NCI-H774 (cell line): ENCODE results near the gene TSEN2.
A peak's percentile ranks its signal among the peaks of the same experiment; 100 is the strongest.
"Not testable (repeated sequence)": the region's sequence is repeated elsewhere in the genome, so short reads cannot be mapped to it uniquely, and the experiment has no call there.

ENCODE experiments used
- DNase-seq: peaks from one replicate; lab custom pipeline; 2025; lab: John Stamatoyannopoulos, UW

The TSEN2 gene

DNA sequence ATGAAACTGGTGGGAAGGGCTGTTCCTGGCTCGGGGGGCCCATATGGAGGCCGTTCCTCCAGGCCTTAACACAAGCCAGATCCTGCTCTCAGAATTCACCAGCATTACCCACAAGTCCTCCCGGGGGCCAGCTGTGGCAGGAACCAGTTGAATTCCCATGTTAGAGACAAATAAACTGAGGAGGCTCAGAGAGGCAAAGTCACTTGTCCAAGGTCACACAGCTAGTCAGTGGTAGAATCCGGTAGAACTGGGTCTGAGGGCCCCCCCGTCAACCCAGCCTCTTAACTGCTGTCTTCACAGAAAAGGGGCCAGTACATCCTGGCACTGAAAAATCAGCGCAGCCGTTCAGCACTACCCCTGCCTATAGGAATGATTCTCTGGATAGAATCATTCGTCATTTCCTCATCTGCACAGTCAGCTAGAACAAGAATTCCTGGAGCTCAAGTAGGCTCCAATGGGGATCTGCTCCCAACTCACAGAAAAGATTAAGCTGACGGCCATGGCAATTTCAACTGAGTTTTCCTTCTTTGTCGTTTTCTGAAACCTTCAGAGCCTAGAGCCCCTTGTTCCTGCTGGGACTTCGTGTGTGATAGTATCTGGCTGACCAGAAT, 12.2 kb upstream of the TSEN2 start:
- no peak for DNase-seq

DNA sequence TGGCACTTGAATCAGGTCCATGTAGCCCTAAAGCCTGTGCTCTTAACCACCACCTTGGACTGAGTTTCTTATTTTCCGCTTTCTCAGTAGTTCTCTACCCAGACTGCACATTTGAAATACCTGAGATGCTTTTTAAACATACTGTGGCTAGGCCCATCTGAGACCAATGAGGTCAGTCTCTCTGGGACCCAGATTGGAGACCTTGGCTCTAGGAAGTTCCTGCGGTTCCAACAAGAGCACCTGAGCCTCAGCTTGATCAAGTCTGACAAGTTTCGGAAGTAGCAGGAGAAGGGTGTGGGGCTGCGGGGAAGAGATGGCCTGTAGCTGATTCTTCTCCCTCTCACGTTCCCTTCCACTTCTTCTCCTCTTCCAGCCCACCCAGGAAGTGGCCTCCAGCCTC, 11.5 kb upstream of the TSEN2 start:
- DNase-seq: no peak

DNA sequence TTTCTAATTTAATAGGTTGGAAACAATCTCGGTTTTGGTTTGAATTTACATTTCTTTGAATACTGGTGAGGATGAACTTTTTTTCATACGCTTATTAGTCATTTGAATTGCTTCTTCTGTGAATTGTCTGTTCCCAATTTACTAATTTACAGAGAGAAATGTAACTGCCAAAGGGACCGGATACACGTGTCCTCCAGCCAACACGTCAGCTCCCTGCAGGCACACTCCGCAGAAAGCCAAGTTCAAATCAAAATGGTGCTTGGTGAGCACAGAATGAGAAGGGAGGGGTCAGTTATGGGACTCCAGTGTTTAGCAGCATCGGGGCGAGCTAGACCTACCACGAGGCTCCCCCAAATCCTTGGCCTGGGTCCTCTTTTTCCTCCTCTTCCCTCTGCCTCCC, 10.8 kb upstream of the TSEN2 start:
- no peak for DNase-seq

DNA sequence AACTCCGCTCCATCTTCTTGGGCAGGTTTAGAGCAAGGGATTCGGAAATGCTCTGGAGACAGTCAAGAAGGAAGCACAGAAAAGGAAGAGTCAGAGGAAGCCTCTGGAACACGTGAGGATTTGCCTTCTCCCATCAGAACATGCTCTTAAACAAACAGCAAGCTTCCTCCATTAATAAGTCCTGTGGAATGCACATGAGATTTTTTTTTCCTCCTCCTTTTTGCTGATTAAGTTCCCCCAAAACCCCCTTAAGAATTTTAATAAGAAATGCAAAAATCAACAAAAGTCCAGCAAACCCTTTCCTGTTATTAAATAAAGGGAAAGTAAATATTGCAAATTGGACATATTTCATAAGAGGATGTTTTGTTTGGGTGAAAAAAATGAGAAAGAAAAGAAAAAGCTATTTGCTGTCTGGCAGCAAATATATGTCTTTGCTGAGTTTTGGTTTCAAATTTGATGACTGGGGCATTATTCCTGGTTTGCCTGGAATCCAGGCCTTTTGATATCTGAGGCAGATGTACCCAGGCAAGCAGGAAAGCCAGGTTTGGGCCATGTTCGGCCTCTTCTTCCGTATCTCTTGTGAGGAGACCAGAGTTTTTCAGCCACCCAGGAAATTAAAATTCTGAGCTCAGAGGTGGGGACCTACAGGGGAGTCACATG, 7.9 kb upstream of the TSEN2 start:
- no peak for DNase-seq

DNA sequence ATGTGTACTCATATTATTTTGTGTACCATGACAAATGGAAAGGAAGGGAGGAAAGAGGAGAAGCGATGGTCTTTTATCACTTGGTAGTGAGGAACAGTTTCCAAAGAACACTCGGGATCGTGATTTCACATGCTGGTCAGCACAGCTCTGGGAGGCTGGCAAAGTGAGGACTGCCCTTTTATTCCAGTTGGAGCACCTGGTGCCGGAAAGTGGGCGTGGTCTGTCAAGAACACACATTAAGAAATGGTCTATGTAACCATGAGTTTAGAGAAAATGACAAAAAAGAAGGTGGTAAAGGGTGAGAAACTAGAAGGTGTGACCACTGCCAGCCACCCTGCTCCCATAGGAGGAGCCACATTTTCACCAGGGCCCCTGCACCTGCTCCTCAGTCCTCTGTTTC, 7.0 kb upstream of the TSEN2 start:
- DNase-seq: no peak

DNA sequence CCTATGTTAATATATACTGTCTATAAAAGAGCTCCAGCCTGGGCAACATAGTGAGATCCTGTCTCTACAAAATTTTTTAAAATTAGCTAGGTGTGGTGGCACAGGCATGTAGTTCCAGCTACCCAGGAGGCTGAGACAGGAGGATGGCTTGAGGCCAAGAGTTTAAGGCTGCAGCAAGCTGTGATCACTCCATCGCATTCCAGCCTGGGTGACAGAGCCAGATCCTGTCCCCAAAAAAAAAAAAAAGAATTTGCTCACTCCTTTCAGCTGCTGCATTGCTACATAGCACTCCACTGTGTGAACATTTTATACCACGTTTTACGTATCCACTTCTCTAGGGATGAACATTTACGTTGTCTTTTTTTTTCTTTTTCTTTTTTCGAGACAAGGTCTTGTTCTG, 6.0 kb upstream of the TSEN2 start:
- no peak for DNase-seq

DNA sequence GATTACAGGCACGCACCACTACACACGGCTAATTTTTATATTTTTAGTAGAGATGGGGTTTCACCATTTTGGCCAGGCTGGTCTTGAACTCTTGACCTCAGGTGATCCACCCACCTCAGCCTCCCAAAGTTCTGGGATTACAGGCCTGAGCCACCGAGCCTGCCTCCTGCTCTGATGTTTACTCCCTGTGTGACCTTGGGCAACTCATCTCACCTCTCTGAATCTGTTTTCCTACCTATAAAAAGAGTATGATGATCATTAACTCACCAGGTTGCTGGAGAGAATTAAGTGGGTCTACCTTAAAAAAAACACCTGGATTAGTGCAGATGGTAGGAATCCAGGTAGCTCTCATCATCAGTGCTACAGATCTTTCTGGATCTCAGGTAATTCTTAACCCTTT, 5.1 kb upstream of the TSEN2 start:
- not testable (repeated sequence) for DNase-seq

DNA sequence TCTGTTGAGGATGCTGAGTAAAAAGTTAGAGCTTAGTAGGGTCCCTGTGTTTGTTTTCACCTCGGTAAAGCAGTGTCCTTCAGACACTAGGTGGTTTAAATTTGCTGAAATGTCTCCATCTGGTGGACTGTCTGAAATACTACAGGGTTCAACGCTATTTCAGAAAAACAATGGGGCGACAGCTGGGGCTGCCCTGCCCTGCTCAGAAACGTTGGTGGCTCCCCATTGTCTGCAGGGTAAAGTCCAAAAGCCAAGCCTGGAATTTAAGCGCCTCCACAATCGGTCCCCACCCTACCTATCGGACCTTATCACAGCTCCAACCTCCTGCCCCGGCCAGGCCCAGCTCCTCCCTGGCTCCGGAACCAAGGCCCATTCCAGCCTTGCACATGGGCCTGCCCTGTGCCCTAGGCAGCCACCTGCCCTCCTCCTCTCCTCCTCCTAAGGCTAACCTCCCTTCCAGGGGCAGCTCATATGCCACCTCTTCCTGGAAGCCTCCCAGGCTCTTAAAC, 4.3 kb upstream of the TSEN2 start:
- peak; percentile 17 for DNase-seq

DNA sequence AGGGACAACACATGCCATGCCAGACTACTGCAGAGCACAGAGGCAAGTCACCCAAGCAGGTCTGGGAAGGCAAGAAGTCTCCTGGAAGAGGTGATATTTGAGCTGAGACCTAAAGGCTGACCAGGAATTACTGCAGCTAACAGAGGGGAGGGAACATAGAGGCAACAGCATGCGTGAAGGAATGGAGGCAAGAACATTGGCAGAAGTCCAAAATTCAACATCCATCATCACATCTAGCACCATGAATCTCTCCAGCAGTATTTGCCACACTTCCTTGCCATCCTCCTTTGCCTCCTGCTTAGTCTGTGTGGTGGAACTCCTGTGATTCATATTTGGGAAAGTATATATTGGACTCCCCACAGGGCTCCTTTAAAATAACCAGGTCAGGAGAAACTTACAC, 870 bp upstream of the TSEN2 start:
- DNase-seq: no peak

DNA sequence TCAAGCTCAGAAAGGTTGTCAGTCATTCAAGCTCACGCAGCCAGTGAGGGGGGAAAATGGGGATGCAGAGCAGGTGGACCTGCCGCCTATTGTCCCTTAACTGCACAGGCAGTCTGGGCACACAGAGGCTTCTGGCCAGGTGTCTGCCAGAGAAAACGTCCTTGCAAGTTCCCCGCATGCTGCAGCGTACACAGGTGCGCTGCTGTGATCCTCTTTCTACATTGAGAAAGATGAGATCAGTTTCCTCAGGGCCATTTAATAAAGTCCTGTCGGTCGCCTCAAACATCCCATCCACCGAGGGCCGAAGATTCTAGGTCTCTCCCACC, 445 bp upstream of the TSEN2 start:
- DNase-seq: peak; percentile 30

DNA sequence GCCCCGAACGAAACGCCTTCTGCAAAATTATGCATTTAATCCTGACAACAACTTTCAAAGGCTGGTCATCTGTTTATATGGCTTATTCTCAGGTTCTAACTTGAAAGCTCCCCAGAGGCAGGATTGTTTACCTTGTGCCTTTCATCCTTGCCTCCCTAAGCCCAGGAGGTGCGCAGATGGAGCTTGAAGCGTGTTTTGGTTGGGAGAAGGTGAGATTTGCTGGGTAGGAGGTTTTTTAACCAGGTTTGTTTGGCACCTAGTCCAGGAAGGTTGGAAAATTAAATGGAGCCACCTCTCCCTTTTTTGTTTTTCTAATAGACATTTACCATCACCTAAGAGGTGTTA, 675 bp downstream of the TSEN2 start:
- peak; percentile 1 for DNase-seq

DNA sequence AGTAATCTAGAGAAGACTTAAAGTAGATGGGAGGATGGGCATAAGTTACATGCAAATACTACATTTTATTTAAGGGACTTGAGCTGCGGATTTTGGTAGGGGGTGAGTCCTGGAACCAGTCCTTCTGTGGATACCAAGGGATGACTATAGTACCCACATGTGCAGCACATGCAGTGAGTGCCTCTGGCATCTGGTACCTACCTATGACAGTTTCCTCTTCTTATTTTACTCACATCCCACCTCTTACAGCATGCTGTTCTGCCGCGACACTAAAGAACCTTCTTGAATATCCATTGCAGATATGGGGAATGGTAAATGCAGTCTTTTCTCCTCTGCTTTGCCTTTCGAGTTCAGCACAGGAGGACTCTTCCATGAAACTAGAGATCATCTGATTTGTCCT, 1.7 kb downstream of the TSEN2 start:
- DNase-seq: no peak

DNA sequence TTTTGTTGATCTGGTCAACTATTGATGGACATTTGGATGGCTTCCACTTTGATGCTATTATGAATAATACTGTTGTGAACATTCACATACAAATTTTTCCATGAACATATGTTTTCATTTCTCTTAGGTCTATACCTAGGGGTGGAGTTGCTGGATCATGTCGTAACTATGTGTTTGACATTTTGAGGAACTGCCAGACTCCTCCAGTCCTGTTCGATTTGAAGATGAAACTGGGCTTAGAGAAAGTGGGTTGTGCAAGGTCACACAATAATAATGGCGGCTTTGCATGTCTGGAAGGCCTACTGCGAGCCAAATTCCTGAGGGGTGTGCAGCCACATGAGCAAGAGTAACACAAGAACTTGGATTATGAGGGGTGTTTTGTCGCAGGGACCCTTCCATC, 2.6 kb downstream of the TSEN2 start:
- DNase-seq: no peak

DNA sequence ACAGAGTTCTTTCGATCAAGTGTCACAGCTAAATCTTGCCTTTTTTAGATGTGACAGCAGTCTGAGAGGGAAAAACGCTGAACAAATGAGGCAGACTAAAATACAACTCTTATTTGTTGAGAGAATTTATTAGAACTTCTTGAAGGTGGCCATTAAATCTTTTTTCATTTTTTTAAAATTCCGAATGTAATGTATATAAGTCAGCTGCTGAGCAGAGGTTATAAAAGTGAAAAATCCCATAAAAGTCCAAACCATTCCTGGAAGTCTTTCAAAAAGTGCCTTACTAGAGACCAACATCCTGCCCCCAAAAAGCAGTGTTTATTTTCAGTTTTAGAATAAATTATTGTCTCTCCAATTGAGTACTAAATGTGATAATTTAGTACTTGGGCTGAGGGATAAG, 3.1 kb downstream of the TSEN2 start:
- no peak for DNase-seq

DNA sequence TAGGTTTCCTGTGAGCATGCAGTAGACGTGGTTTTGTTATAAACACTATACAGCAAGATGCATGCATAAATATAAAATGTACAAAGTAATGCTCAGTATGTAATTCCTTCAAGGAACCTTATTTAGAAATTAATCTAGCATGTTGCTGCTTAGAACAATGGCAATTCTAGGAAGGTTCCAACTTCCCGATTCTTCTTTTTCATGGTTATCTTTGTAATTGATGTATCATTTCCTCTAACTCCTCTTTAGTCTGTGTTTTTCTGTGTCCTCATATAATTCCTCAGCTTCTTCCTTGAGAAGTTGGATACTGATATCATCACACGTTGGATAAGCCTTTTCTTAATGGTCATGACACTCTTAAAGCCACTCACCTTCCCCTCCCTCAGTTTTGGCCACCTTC, 3.5 kb downstream of the TSEN2 start:
- DNase-seq: no peak

DNA sequence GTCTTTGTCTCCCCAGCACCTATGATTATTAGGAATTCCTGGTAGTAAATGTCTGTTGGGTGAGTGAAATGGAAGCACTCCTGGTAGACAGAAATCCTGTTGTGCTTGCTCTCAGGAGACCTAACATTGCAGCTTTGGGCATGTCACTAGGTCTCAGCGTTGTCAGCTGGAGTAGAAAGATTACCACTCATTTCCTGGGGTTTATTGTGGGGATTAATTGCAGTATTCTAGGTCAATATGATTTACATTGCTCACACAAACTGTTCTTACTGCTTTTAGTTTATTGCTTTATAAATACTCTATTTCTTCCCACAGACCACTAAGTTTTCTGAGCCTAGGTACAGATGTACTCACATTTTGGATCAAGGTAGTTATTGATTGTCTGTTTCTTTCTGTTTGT, 5.1 kb downstream of the TSEN2 start:
- DNase-seq: no peak

DNA sequence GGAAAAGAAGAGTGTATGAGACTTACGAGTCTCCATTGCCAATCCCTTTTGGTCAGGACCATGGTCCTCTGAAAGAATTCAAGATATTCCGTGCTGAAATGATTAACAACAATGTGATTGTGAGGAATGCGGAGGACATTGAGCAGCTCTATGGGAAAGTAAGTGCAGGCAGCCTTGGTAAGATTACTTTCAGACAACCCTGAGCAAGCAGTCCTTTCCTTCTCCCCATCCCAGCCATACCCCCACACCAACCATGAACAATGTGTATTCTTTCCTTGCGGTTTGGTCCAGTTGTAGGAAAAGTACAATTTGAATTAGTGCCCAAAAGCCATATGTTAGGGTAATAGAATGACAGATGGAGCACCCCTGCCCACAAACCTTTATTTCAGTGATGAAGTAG, 5.6 kb downstream of the TSEN2 start:
- no peak for DNase-seq

DNA sequence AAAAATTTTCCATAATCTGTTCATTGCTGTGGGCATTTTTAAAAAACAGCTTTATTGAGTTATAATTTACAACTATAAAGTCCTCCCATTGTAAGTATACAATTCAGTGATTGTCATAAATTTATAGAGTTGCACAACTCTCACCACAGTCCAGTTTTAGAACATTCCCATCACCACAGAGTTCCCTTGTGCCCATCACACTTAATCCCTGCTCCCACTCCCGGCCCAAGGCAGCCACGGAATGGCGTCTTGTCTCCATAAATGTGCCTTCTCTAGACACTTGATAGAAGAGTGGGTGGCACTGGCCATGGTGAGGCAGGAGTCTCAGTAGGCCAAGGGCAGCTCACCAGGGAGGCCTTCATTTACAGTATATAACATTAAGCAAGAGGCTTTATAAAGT, 6.3 kb downstream of the TSEN2 start:
- DNase-seq: no peak

DNA sequence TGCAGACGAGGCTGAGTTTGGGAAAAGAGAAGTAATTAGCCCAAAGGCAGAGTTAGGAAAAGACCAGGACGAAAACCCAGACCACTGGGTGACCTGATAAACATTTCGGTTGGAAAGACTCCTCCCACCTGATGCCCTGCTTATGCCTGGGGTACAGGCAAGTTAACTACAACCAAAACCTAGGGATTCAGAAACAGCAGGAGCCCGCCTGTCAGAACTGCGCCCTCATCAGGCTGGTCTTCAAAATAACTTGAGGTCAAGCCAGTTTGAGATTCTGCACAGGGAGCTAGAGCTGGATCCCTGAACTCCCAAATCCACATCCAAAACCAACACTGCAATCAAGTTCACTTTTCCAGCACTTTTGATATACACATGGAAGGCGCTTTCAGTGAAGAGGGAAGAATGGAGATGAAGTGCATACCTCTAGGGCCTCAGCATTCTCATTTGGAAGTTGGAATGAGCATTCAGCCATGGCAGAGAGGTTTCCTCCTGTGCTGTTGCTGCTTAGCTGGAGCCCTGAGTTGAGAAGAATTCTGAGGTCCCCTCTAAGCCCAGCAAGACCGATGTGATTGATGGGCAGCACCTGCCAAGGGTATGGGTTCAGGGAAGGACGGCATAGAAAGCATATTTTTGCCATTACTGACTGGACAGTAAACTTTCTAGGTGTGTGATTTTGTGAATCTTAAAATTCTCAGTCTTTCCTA, 11.6 kb downstream of the TSEN2 start:
- no peak for DNase-seq

DNA sequence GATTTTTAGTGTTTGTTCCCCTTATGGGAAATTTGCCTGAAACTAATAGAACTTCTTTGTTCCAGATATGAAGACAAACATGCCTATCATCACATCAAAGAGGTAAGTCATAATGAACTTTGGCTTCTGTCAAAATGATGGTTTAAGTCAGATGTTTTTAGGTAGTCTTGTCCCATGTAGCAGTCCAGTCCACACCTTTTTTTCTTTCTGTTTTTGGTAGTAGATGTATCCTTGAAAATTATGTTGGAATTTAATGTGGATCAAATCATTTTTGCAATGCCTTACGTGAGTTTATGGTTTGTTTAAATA, 12.1 kb downstream of the TSEN2 start:
- DNase-seq: no peak

DNA sequence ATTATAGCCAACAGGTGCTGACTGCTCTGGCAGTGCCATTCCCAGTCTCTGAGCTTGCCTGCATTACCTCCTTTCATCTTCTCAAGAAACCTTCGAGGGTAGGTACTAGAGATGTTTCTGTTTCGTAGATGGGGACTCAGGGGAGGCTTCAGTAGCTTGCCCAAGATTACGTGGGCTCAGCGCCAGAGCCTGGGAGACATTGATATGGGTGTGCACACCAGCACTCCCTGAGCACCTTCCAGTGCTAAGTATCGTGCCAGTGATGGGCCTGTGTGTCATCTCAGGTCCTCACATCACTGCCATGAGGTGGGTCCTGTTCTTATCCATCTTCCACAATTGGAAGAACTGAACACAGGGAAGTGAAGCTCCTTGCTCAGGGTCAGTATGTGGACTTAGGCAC, 15.2 kb downstream of the TSEN2 start:
- no peak for DNase-seq

DNA sequence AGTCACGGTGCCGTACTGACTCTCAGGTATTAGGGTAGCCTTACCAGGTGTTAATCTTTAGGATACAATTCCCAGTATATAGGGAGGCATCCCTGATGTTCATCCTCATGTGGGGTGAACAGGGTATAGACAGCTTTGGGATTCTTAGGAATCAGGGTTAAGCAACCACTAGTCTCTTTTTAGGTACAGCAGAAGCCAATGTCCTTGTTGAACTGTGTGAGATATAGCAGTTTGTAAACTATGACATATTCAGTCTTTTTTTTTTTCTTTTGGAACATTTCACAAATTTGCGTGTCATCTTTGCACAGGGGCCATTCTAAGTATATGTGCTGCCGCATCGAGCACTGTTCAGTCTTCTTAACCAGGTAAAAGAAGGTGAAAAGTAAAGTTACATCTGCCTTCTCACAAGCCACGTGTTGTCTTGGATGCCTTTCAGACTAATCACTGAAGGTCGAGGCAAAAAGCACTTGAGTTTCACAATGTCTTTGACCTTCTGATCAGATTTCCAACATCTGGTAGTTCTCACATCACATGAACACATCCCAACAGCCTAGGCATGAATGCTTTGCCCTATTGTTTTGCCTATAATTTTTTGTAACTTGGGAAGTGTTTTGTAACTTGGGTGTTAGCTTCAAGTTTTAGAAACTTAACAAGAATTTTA, 17.2 kb downstream of the TSEN2 start:
- DNase-seq: no peak
